ENCODE data around the gene PDCD1.

The PDCD1 gene

DNA sequence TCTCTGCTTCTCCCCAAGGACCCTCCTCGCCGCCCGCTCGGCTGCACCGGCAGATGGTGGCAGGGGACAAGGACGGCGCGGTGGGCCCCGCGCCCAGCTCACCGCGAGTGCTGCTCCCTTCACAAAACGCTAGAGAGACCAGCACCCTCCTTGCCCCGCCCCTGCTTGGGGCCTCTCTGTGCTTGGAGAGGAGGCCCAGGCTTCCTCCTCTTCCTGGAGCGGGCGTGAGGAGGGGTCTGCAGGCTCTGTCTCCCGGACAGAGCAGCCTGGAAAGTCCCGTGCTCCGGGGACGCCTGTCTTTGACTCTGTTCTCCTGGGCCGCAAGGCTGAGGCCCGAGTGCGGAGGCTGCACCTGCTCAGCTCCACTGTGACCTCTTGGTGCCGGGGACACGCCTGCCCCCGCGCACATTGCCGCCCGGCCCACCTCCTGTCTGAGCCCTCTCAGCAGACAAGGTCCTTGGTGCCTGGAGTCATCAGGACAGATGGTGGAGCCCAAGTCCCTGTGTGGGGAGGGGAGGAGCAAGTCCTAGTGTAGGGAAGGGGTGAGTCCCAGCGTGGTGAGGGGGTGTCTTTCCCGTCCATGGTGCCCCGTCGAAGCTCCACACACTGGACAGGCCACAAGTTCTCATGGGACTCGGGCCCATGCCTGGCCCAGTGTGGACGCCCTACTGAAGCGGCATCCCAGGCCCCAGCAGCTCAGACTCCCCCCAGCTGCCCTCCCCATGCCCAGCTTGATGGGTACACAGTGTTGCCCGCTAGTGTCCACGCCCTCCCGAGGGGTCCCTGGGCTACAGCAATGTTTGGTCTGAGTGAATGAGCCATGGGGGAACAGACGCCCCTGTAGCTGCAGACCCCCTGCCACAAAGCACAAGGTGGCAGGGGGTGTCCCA is 44.7 kb upstream of the PDCD1 start:
- no peak overlapping the region; the same call in 1 of the 2 replicates for H3K27ac ChIP-seq
- TF ChIP-seq, protein P1, sequence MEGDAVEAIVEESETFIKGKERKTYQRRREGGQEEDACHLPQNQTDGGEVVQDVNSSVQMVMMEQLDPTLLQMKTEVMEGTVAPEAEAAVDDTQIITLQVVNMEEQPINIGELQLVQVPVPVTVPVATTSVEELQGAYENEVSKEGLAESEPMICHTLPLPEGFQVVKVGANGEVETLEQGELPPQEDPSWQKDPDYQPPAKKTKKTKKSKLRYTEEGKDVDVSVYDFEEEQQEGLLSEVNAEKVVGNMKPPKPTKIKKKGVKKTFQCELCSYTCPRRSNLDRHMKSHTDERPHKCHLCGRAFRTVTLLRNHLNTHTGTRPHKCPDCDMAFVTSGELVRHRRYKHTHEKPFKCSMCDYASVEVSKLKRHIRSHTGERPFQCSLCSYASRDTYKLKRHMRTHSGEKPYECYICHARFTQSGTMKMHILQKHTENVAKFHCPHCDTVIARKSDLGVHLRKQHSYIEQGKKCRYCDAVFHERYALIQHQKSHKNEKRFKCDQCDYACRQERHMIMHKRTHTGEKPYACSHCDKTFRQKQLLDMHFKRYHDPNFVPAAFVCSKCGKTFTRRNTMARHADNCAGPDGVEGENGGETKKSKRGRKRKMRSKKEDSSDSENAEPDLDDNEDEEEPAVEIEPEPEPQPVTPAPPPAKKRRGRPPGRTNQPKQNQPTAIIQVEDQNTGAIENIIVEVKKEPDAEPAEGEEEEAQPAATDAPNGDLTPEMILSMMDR (conservative IDR thresholded peaks at IDR 0.05) = no peak

DNA sequence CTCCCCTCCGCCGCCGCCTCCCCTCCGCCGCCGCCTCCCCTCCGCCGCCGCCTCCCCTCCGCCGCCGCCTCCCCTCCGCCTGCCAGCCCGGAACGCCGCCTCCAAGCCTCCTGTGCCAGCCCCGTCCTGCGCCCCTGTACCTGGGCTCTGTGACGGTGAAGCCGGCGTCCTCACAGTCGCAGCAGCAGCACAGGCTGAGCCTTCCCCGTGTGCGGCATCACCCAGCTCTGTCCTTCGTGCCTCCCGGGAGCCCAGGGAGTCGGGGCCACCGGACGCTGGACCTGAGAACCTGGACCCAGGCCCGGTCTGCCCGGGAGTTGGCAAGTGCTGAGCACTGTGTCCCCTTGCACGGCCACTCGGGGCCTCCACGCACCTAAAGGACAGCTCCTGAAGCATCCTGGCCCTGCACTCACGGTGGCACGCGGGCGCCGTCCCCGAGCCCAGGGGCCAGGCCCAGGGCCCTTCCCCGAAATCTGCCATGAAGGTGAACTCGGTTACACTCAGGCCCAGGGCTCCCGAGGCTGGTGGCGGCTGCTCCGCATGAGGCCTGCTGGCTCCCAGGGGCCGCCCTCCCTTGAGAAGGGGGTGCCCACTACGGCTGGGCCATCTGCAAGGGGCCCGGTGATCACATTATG is 43.8 kb upstream of the PDCD1 start:
- H3K27ac ChIP-seq = peak overlapping the region; percentile 75

DNA sequence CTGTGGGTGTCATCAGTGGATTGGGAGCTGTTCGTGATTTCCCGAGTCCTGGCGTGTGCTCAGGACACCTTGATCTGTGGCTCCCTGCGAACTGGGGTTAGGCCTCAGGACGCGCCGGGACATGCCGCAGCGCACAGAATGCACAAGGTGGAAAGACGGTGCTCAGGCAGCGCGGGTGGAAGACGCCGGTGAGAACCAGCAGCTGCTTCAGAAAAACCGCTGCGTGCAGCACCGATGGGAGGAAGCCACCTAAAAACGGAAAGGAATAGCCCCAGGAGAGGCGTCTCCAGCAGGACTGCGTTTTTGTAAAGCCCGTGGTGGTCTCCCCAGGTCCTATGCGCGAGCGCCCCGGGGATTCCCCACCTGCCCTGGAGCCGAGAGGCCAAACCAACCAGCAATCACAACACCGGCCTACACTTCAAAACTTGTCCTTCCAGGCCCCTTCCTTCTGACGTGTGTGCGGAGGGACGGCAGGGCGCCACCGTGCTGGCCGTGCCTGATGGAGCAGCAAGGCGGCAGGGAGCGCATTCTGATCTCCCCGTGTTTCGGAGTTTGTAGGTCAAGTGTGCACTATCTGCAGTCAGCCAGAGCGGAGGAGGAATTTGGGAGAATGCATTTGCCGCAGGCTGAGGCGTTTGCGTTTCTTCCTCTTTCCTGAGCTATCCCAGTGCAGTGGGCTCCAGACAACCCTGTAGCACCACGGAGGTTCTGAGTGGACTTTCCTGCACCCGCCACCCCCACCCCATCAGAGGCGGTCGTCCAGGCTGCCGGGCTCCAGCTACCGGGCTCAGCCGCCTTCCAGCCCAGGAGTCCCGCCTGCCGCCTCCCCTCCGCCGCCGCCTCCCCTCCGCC is 43.0 kb upstream of the PDCD1 start:
- H3K27ac ChIP-seq = peak overlapping the region; percentile 75
- TF ChIP-seq, protein P1 (conservative IDR thresholded peaks at IDR 0.05) = peak; percentile 15; the same call in 1 of the 2 replicates

More for the DNA sequence above, 43.8 kb upstream of the PDCD1 start:
- TF ChIP-seq, protein P1 (conservative IDR thresholded peaks at IDR 0.05) = no peak

DNA sequence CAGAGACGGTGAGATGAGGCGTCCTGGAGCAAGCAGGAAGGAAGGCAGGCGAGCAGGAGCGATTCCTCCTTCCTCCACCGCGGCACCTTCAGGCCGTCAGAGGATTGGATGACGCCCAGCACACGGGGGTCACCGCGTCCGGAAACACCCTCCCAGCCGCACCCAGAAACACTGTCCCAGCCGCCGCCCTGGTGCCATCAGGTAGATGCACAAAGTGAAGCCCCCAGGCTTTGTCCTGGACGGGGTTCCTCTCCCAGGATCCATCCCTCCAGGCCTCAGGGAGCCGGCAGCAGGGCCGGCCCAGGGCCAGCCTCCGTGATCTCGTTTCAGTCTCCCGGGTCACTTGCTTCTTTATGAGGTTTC is 42.3 kb upstream of the PDCD1 start:
- TF ChIP-seq, protein P1 (conservative IDR thresholded peaks at IDR 0.05) = no peak
- H3K27ac ChIP-seq = peak overlapping the region; percentile 75

DNA sequence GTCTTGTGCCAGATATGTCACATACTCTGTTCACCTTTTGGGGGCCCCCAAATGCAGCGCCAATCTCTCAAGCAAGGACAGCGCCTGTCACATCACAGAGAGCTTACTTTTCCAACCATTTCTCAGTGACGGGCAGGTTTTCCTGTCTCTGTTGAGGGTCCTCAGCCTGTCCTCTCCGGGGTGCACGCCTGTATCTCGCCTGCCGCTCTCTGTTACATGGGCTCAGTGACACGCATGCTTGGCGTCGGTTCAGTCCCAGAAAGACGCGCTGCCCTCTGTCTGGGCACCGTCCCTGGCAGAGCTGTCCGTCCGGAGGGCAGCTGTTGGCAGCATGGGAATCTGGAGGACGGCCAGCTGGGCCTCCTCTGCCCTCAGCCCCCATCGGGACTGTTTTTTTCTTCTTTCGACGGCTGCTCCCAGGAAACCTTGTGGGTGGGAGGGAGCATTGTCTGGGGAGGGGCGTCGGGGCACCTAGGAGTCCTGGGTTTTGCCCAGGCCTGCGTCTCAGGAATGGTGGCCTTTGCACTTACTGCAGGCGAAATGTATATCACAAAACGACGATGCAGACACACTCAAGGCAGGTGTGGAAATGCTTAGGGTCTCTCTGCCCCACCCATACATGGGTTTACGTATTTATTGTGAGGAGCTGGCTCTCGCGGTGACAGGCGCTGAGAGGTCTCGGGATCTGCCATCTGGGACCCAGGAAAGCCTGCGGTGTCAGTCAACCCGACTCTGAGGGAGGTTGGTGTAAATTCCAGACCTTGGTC is 41.7 kb upstream of the PDCD1 start:
- TF ChIP-seq, protein P1 (conservative IDR thresholded peaks at IDR 0.05) = no peak
- H3K27ac ChIP-seq = peak overlapping the region; percentile 75

DNA sequence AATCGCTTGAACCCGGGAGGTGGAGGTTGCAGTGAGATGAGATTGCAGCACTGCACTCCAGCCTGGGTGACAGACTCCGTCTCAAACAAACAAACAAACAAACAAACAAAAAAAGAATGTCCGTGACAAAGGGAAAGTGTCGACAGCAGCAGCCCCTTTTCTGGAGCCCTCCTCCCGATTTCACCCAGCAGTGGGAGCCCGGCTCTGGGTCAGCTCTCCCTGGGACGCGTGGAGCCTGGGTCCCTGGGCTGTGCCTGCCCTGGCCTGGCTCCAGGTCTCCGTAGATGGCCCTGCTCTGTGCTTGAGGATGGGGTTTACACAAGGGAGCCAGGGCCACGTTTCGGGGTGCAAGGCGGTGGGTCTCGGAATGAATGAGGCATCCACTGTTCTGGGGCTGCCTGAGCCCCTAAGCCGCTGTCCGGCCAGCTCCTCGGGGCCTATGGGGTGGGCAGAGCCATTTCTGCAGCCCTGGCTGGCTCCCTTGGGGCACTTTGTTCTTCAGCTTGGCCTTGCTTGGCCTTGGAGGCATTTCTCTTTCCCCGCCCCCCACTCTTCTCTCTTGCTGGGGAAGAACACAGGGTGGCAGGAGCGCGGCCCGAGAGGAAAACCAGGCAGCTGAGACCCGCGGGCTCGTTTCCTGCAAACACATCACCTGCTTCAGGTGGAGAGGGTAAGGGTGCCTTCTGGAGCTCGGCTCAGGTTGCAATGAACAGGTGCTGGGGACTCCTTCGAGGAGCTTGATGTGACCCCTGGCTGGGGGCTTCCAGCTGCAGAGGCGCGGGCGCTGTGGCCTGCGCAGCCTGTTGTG is 40.0 kb upstream of the PDCD1 start:
- TF ChIP-seq, protein P1 (conservative IDR thresholded peaks at IDR 0.05) = no peak
- no peak overlapping the region for H3K27ac ChIP-seq

All from VCaP (cell line).